HG03064 (cell line): ENCODE measurements around the gene GORASP1.

ENCODE experiments used
- ATAC-seq: cut with Tn5 transposase; IDR thresholded peaks from one replicate; pipeline ENCODE4 v1.9.1; 2021; ENCODE audit warnings: low read depth; ENCODE audit not compliant: unreplicated experiment

GORASP1 gene

GRCh38 chr3:39126532-39127071 is 19.2 kb upstream of the GORASP1 start:
- no peak for ATAC-seq

DNA sequence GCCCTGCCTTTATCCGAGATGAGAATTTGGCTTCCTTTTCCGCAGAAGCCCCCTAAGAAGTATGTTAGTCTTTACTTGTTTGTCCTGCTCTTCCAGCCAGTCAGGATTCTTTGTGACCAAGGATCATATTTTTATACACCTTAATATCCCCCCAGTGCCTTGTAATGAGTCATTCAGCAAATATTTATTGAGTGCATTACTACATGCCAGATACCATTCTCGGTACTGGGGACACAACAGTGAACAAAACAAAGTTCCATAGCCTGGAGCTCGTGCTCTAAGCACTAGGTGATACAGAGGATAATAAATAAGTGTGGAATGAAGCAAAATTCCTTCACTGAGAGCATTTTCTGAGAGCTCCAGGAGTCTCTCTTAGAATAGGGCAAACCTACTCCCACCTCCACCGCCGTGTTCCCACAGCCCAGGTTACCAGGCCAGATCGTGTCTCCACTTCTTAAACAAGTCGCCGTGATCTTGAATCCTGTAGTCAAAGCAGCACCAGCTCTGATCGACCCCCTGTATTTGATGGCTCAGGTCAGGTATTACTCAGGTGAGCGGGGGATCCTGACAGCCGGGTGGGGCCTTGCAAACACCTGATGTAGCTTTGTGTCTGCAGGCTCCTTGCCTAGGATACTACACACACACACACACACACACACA is 18.5 kb upstream of the GORASP1 start:
- ATAC-seq = no peak

DNA sequence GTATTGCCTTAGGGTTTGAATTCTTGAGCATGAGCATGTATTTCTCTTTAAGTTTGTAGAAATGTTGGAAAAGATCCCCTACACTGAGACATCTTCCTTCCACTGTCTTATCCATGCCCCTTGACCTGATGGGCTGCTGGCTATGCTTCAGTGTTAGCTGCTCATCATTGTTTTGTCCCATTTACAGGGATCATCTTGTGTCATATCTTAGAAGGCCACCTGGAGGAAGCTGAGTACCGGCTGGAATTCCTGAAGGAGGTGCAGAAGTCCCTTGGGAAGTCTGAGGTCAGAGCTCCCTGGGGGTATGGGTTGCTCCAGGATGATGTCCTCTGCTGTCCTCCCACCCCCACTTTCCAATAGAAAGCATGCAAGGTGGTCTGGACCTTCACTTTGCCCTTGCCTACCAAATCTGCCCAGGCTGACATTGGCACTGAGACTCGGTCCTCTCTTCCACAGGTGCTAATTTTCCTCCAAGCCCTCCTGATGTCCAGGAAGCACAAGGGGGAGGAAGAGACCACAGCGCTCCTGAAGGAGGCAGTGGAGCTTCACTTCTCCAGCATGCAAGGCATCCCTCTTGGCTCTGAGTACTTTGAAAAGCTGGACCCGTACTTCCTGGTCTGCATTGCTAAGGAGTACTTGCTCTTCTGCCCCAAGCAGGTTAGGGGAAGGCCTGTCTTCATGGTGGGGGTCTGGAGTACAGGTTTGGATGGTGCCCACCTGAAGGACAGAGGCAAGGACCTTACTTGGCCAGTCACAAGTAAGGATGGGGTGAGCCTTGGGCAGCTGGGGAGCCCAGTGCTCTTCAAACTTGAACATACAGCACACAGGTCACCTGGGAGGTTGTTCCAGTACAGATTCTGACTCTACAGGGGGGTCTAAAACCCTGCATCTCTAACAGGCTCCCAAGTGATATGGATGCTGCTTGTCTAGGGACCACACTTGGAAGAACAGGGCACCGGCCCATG is 17.7 kb upstream of the GORASP1 start:
- ATAC-seq = no peak

DNA sequence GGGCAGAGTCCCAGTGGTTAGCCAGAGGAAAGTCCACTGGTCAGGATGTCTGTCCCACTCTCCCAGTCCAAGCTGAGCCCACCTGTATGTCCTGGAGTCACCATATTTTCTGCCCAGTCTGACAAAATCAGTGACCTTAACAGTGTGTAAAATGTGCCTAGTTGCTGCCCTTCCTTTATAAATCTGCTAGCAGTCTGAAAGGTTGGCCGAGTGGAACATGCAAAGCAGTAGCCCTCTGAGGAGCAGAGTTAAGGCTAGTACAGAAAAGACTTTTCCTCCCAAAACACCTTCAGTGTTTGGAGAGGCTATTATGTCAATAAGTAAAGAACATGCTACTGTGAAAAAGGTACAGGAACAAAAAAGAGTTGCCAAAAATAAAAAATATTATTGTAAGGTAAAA is 15.4 kb upstream of the GORASP1 start:
- ATAC-seq = peak; percentile 69

DNA sequence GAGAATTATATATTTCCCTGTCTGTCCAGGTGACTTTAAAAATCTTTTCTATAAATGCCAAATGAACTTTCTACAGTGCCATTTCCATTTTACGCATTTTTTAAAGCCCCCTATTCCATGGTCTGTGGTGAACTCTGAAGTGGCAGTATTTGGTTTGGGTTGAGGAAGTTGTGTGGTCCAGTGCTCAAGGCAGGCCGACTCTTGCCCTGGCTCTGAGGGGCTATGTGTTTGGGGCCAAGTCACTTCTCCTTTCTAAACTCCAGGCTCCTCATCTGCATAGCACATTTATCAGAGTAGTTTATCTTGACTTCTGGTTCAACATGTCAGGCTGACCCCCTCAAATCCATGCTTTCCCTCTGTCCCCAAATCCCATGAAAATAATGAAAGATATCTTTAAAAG is 14.2 kb upstream of the GORASP1 start:
- no peak for ATAC-seq

GRCh38 chr3:39118931-39119660 is 11.7 kb upstream of the GORASP1 start:
- ATAC-seq = no peak

GRCh38 chr3:39118079-39118478 is 10.7 kb upstream of the GORASP1 start:
- no peak for ATAC-seq

DNA sequence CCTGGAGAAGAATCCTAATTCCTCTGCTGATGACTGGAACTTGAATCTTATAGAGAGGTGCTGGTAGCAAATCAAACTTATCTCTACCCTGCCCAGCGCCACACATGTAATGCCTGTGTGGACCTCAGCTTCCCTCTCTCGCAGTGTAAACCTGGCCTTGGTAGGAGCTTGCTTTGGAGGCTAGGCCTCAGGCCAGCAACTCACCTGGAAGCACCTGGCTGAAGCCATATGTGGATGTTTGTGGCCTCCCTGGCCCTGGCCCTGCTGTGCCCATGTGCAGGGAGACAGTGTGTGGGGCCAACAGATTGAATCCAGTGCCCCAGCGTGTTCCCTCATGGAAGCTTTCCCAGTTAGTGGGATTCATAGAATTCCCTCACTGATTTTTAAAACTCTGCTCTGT is 8.4 kb upstream of the GORASP1 start:
- ATAC-seq = no peak

GRCh38 chr3:39114456-39114855 is 7.0 kb upstream of the GORASP1 start:
- no peak for ATAC-seq

GRCh38 chr3:39113291-39113690 is 5.9 kb upstream of the GORASP1 start:
- ATAC-seq = no peak

DNA sequence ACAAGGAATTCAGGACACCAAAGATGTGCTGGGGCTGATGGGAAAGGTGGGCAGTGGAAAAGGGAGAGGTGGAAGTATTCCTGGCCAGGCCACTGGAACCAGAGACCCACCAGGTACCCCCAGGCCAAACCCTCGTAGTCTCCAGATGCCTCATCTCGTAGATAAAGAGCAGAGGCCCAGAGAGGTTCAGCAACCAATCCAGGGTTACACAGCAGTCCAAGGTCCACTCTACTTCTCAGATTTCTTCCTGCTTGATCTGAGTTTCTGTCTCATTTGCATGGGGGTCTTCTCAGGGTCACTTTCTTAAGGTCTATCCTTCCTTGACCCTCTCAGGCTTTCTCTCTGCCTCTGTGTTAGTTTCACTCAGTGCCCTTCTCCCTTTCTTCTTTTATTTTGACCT is 5.1 kb upstream of the GORASP1 start:
- no peak for ATAC-seq

GRCh38 chr3:39112113-39112512 is 4.7 kb upstream of the GORASP1 start:
- no peak for ATAC-seq

- no peak for ATAC-seq
Measured at GRCh38 chr3:39110041-39110639, 2.7 kb upstream of the GORASP1 start.

DNA sequence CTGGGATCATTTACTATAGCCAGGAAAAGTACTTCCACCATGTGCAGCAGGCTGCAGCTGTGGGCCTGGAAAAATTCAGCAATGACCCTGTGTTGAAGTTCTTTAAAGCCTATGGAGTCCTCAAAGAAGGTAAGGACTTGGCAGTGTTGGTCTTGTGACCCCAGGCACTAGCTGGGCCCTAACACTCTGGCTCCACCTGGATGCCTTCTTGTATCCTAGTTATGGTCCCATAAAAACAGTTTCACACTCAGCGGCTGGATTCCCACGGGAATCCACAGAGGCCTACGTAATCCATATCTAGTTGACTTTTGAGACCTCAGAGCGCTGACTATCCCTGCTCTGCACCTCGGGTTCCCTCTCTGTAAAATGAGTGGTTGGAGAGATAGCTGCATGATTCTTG is 1.7 kb upstream of the GORASP1 start:
- no peak for ATAC-seq

- peak; percentile 61 for ATAC-seq
Measured at GRCh38 chr3:39108200-39108710, 828 bp upstream of the GORASP1 start.

GRCh38 chr3:39106851-39107387 is 508 bp downstream of the GORASP1 start:
- ATAC-seq = peak; percentile 13

GRCh38 chr3:39106281-39106811 is 1.1 kb downstream of the GORASP1 start:
- no peak for ATAC-seq

DNA sequence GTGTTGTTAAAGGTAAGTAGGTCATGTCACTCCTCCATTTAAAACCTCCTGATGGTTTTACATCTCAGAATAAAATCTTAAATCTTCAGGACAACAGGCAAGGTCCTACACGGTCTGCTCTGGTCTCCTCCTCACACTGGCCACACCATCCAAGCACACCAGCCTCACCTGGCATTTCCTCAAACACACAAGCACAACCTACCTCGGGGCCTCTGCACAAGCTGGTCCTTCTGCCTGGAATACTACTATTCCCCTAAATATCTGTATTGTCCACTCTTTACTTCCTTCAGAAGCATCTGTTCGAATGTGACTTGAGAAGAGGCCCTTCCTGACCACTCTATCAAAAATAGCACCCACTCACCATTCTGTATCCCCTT is 1.8 kb downstream of the GORASP1 start:
- no peak for ATAC-seq

DNA sequence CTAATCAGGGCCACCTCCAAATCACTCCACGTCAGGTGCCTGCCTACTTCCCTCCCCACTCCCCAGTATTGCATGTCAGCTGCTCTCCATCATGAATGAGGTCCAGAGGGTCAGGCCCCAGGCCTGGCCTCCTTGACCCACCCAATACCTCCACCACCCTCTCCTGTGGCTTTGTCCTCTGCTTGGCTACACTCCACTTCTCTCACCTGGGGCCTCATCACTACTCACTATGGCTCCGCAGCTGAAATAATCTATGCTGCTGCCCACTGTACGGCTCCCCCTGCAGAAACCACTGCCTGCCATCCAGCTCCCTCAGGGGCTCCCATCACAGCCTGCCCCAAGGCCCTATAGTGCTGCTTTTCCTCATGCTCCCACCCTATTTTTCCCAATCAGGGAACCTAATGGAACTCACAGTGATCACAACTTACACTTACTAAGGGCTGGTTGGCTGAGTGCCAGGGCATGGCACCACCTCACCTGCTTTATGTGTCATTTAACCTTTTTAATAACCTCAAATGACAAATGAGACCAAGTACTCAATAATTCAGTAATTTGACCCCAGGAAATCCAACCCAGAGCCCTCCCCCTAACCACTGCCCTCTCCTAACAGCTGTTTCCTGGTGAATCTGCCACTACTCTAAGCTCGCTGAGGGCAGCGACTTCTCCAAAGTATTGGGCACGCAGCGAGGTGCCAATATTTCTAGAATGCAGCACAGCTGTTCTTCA is 2.3 kb downstream of the GORASP1 start:
- ATAC-seq = no peak
